GM19395 (cell line): ENCODE results near the gene MPP7.
"Not testable (repeated sequence)": the region's sequence is repeated elsewhere in the genome, so short reads cannot be mapped to it uniquely, and the experiment has no call there.

Experiments used
- ATAC-seq: cut with Tn5 transposase; IDR thresholded peaks from one replicate; pipeline ENCODE4 v1.9.1; 2021; ENCODE audit warnings: mild to moderate bottlenecking, moderate library complexity; ENCODE audit not compliant: unreplicated experiment

The MPP7 gene

GRCh38 chr10:28302638-28303488 lies at the start of gene MPP7:
Gene MPP7, minus strand, starts transcription at chr10:28303064. Its CDS starts 64,460 bp downstream, at chr10:28238604.
- peak; percentile 100 for ATAC-seq

GRCh38 chr10:28349892-28350291 lies 47.0 kb upstream of the MPP7 start:
- no peak for ATAC-seq

GRCh38 chr10:28343987-28344895 lies 41.4 kb upstream of the MPP7 start:
- no peak for ATAC-seq

GRCh38 chr10:28343252-28343651 lies 40.4 kb upstream of the MPP7 start:
- no peak for ATAC-seq

GRCh38 chr10:28341679-28342078 lies 38.8 kb upstream of the MPP7 start:
- ATAC-seq: not testable (repeated sequence)

GRCh38 chr10:28332726-28333125 lies 29.9 kb upstream of the MPP7 start:
- ATAC-seq: no peak

- no peak for ATAC-seq
Observed at GRCh38 chr10:28331841-28332240, 29.0 kb upstream of the MPP7 start.

GRCh38 chr10:28331066-28331465 lies 28.2 kb upstream of the MPP7 start:
- ATAC-seq: no peak

- no peak for ATAC-seq
Observed at GRCh38 chr10:28328346-28328745, 25.5 kb upstream of the MPP7 start.

GRCh38 chr10:28327491-28327880 lies 24.6 kb upstream of the MPP7 start:
- no peak for ATAC-seq

- ATAC-seq: no peak
Observed at GRCh38 chr10:28326516-28327490, 23.9 kb upstream of the MPP7 start.

- no peak for ATAC-seq
Observed at GRCh38 chr10:28320799-28321198, 17.9 kb upstream of the MPP7 start.

GRCh38 chr10:28320090-28320489 lies 17.2 kb upstream of the MPP7 start:
- no peak for ATAC-seq

- not testable (repeated sequence) for ATAC-seq
Observed at GRCh38 chr10:28319061-28319460, 16.2 kb upstream of the MPP7 start.

- ATAC-seq: no peak
Observed at GRCh38 chr10:28318626-28319025, 15.8 kb upstream of the MPP7 start.

- no peak for ATAC-seq
Observed at GRCh38 chr10:28317760-28318159, 14.9 kb upstream of the MPP7 start.

GRCh38 chr10:28316696-28317095 lies 13.8 kb upstream of the MPP7 start:
- no peak for ATAC-seq

- ATAC-seq: no peak
Observed at GRCh38 chr10:28315140-28315539, 12.3 kb upstream of the MPP7 start.

GRCh38 chr10:28314211-28314610 lies 11.3 kb upstream of the MPP7 start:
- no peak for ATAC-seq

- ATAC-seq: no peak
Observed at GRCh38 chr10:28312572-28312971, 9.7 kb upstream of the MPP7 start.

GRCh38 chr10:28311104-28311503 lies 8.2 kb upstream of the MPP7 start:
- ATAC-seq: no peak
